GM18873 (cell line): ENCODE data around the gene BAIAP2.

Experiments
- ATAC-seq: cut with Tn5 transposase; IDR thresholded peaks from one replicate; pipeline ENCODE4 v1.9.1; 2021; ENCODE audit warnings: mild to moderate bottlenecking, moderate library complexity, moderate number of reproducible peaks; ENCODE audit not compliant: unreplicated experiment, low FRiP score

BAIAP2 gene

DNA sequence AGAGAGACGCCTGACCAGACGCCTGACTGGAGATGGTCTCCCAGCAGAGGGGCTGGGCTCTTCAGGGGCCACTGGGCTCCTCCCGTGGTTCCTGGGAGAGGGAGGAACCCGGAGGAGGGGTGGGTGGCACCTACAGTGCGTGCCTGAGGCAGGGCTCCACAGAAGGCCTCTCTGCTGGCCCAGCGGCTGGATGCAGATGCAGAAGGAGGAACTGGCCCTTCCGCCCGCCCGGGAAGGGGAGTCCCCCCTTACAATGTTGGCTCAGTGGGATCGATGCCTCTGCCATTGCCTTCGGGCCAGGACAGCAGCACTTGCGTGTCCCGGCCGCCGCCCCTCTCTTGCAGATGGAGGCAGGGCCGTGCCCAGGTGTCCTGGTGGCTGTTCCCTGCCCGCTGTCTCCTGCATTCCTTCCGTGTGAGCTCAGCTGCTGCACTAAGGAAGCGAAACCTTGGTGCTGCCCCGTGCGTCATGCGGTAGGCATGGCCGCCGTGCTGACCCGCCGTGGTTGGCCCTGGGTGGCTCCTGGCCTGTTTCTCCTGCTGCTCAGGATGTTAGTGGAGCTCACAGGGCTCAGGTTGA, 15.1 kb downstream of the BAIAP2 start:
- no peak for ATAC-seq

DNA sequence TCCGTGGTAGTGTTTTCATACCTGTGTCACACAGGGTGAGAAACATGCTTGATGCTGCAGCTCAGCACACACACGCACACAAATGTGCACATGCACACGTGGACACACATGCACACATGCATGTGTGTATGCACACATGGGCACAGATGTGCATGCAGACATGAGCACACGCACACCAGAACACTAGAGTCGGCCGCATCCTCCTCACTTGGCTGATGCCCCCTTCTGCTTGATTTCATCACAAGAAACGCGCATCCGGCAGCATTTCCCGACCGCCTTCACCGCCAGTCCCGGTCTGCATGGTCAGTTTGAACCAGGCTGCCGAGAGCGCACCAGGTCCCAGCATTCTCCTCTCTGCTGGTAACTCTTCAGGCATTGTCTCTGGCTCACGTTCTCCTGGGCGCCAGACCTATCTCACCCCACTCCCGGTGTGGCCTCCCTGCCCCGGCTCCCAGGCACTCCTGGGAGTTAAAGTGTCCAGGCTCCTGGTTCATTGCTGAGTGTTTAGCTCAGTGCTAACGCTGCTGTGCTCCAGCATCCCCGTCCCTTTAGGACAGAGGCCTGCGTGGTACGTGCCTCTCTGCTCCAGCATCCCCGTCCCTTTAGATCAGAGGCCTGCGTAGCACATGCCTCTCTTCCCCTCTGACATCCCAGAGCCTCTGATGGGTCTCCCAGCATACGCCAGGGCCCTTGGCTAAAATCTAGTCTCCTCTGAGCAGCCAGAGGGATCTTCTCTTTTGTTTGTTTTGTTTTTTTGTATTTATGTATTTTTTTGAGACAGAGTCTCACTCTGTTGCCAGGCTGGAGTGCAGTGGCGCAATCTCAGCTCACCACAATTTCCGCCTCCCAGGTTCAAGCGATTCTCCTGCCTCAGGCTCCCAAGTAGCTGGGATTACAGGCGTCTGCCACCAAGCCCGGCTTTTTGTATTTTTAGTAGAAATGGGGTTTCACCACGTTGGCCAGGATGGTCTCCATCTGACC, 16.0 kb downstream of the BAIAP2 start:
- no peak for ATAC-seq

DNA sequence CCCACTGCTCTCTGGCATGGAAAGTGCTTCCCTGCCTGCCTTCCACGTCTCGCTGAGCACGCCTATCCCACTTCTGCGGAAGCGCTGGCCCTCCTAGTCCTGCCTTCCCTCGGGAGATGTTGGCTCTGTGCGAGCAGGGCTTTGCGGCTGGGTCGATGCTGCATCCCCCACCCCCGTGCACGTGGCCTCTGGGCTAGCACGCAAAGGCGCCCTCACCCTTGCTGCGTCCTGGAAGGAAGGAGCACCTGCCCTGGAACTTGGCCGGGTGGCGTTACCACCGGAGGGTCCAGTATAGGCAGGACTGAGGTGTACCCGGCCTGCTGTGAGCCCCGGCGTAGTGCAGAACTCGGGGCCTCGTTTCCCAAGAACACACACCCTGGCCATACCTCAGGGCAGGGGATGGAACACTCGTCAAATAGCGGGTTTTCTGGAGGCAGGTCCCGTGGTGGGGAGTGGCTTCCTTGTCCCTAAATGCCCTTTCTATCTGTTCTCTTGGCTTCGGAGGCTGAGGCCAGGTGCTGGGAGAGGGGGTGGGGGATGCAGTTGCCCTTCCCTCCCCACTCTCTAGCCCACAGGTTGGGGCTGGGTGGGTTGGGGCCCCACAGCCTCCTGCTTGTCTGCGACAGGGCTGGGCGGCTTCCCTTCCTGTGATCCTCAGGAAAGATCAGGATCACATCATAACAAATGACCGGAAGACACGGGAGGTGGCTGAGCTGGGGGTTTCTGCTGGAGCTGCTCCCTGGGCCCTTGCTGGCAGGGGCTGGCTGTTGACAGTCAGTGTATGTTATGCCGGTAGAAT, 17.4 kb downstream of the BAIAP2 start:
- no peak for ATAC-seq

DNA sequence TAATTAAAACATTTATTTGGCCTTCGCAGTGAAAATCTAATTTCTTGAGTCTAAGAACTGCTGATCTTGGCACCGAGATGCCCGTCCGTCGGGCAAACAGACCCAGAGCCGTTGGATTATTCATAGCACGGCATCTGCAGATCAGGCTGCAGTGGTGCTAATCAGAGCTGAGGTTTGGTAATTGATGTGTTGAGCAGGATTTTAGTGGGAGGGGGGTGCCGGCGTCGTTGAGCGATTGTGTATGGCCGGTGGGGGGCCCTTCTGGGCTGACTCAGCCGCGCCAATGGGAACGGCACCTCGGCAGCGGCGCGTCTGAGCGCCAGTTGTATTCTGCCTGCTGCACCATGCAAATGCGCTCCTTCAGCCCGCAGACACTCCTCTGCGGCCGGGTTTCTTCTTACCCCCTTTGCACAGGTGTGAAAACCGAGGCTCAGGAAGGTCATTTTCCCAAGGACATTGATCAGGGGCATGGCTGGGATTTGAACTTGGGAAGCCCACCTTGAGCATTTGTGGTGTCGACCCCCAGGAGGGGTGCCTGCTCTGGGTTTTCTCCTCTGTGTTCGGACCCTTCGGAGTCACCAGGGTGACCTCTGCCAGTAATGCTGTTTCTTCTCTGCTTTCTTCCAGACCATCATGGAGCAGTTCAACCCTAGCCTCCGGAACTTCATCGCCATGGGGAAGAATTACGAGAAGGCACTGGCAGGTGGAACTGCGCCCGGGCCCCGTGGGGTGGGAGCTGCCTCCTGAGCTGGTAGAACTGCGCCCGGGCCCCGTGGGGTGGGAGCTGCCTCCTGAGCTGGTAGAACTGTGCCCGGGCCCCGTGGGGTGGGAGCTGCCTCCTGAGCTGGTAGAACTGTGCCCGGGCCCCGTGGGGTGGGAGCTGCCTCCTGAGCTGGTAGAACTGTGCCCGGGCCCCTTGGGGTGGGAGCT, 18.4 kb downstream of the BAIAP2 start:
- ATAC-seq: no peak

DNA sequence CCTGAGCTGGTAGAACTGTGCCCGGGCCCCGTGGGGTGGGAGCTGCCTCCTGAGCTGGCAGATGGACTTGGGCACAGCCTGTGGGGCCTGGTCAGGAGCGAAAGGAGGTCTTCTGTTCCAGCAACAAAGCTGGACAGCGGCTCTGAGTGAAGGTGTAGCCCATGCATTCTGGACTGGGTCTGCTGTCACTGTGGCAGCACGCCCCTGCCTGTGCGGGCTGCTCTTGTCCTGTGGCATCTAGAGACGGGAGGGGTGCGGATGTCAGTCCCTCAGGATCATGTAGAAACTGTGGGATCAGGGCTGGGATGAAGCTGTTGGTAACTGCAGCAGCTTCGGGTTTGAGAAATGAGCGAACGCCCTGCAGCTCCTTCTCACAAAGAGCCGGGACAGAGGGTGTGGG, 19.4 kb downstream of the BAIAP2 start:
- ATAC-seq: no peak

DNA sequence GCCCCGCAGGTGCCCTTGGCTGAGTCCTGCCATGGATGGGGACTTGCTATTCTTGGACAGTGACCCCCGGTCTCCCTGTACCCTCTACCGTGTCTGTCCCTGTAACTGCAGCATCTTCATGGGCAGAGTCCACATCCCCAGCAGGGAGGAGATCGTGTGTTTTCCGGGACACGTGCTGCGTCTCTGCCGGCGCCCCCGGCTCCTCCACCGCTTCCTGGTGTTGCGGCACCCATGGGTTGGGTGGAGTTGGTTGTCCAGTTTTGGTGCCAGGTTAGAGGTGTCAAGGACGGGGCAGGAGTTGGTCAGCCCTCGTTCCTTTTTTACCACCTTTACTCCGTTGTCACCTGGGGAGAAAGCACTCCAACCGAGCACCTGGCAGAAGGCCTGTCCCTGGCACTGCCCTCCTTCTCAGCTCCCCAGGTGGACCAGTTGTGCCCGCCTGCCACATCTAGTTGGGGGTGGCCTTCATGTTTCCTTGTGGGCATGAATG, 20.0 kb downstream of the BAIAP2 start:
- ATAC-seq: no peak

DNA sequence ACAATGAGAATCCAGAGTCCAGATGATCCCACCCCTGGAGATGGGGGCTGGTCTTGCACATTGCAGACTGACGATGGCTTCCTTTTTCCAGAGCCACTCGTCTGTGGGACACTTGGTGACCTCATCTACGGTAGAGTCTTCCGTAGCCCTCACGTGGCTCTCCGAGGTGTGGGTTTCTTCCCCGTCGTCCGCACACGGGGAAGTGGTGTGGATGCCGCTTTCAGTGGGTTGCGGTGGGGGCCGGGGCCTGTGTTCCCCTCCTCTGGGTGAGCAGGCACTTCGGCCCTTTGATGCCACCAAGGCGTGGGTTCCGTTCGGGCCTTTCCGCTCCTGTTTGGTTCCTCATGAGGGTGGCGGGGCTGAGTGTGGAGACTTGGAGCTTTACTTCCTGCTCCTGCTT, 21.4 kb downstream of the BAIAP2 start:
- no peak for ATAC-seq

DNA sequence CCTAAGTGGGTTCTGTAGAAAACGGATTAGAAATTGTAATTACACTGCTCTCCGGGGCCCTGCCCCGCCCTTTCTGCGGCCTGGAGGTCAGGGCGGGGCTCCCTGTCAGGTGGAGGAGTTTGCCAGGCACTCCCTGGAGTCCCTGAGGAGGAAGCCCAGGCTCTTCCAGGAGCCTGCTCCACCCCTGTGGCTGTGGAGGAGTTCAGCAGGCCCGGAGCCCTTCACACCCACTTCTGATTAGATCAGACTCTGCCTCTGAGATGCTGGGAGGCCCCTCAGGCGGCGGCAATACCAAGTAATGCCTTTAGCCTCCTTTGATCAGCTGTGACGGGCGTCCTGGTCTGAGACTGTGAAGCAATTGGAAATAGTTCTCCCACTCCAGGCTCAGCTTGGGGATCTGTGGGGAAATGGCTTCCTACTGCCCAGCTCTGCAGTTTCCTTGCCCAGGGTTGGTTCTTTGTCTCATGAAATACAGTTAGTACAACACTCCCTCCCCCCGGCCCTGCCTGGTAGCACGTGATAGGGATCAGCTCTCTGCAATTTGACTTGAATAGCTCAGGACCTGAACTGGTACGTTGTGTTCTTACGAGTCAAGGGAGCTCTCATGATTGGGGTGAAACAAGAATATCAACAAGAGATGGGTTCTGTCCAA, 22.3 kb downstream of the BAIAP2 start:
- ATAC-seq: no peak

DNA sequence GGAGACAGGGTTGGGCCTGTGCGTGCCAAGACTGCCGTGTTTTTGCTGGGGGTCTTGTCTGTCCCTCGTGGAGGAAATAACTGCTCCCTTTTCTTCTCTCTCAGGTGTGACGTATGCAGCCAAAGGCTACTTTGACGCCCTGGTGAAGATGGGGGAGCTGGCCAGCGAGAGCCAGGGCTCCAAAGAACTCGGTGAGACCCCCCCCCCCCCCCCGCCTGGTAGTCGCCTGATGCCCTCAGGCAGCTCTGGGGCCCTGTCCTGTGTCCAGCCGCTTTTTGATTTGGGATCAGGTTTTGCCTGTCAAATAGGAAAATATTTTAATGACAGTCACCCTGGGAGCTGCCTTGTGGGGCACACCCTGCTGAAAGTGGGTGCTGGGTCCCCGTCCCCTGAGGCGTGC, 22.8 kb downstream of the BAIAP2 start:
- ATAC-seq: no peak

DNA sequence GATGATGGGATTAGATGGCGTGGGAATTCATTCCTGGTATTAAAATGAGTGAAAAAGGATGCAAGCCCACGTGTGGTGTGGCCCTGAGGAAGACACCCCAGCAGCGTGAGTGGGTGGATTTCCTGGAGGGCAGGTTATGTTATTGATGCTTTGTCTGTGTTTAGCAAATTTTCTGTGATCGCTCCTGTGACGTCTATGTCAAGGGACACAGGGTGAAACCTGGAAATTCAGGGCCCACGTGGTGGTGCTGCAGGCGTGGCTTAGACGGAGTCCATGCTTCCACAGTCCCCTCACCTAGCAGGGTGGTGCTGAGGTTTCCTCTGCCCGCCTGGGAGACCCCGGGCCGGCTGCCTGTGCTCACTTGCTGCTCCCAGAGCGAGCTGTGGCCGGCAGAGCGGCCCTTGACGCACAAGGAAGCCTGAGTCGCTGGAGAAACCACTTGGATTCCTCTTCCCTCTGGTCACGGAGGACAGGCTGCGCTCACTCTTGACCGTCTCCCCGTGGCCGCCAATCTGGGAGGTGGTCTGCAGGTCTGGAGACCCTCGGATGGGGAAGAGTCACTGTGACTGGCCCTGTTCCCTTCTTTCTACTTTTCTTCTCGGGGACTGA, 23.4 kb downstream of the BAIAP2 start:
- no peak for ATAC-seq

DNA sequence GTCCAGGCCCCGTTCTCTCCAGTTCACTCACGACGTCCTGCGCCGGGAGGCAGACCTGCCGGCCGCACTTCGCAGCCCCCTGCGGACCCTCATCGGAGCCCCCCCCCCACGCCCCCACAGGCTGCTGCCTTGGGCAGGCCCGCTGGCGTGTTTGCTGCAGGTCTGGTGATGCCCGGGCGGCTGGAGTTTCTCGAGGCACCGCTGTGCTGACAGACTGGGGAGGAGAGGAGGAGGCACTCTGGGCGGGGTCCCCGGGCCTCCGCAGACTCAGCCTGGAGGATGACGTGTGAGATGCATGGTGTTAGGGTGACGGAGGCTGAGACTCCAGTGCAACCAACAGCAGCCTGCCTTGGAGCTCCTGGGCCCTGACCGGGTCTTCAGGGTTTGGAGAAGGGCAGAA, 24.1 kb downstream of the BAIAP2 start:
- no peak for ATAC-seq

DNA sequence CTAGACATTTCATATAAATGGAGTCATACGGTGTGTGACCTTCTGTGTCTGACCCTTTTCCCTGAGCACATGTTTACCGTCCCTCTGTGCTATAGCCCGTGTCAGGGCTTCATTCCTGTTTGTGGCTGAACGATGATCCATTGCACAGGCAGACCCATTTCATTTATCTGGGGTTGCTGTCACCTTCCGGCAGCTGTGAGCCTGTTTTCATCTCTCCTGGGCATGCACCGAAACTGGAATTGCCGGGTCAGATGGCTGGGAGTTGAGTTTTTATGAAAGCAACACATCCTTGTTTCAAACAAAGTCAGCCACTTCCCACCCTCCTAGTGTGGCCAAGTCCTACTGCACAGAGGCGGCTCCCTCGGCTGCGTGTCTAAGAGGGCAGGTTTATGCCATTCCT, 25.5 kb downstream of the BAIAP2 start:
- ATAC-seq: no peak

DNA sequence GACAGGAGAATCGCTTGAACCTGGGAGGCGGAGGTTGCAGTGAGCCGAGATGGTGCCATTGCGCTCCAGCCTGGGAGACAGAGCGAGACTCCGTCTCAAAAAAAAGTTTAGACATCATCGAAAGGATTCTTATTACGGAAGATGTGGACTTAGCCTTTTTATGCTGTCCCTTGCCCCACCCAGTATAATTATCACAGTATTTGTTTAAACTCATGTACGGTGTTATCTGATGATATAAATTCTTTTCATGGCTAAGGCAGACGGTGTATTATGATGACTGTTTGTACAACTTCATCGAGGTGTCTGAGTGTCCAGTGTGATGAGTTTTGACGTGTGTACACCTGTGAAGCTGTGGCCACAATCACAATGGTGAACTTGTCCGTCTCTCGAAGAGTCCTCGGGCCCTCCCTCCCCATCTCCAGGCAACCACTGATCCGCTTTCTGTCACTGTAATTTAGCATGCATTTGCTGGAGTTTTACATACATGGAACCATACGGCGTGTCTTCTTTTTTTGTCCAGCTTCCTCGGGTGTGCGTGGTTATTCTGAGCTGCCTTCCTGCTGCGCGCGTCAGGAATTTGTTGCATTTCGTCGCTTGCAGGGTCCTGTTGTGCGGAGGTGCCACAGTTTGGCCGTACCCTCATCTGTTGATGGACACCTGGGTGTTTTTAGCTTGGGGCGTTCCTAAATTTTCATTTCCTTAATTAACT, 26.2 kb downstream of the BAIAP2 start:
- ATAC-seq: no peak

DNA sequence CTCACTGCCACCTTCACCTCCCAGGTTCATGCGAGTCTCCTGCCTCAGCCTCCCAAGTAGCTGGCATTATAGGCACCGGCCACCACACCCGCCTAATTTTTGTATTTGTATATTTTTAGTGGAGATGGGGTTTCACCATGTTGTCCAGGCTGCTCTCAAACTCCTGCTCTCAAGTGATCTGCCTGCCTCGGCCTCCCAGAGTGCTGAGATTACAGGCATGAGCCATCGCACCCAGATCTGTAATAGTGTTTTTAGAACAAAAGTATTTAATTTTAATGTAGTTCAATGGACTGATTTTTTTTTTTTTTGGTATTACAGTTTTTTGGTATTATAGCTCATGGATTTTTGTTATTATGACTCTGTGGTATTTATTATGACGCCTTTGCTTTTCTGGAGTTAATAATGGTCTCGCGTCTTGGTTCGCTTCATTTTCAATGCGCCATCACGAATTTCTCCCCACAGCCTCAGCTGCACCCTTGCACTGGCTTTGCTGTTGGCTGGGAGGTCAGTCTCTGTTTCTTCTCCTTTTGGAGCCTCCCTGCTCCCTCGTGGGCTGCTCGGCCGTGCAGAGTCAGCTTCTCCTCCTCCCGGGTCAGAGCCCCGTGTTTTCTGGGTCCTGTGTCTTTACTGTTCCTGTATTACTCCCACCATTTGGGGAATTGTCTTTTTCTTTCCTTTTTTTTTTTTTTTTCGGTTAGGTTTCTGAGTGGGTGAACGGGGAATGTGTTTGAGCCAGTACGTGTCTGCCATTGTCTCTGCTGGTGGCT, 27.2 kb downstream of the BAIAP2 start:
- ATAC-seq: no peak

DNA sequence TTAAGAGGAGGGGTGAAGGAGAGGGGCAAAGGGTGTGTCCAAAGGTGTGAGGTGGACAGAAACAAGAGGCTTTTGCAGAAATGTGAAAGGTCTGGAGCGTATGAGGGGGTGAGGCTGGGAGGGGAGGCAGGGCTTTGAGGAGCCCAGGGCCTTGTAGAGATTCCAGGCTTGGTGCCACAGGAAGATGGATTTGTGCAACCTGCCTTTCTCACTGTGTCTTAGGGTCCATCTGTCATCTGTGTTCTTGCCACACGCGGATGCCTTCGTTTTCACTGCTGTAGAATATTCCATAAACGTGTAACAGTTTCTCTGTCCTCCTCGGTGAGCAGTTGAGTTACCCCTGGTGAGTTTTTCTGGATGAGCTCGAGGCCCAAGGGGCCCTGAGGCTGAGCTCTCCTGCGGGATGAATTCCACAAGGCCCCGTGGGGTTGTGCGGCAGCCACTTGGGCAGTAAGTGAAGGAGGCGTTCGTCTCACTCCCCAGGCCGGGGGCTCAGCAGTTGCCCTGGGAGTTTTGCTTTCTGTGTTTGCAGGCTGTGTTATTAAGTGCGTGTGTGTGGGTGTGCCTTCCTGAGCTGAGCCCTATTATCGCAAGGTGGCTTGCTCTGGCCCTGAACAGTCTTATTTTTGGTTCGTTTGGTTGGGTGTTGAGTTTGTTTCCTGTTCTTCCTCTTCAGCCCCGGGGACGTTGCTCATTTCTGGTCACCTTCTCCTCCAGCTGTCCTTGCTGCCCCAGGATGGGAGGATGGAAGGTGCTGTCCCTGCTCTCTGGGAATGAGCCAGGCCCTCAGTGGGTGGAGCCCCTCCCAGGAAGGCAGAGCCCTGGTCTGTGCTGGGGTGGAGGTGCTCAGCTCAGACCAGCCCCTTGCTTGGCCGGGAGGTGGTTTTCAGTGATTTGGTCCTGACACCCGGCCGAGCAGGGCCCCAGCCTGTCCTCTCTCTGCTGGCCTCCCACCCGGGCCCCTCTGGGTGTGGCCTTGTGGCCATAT, 28.4 kb downstream of the BAIAP2 start:
- no peak for ATAC-seq

DNA sequence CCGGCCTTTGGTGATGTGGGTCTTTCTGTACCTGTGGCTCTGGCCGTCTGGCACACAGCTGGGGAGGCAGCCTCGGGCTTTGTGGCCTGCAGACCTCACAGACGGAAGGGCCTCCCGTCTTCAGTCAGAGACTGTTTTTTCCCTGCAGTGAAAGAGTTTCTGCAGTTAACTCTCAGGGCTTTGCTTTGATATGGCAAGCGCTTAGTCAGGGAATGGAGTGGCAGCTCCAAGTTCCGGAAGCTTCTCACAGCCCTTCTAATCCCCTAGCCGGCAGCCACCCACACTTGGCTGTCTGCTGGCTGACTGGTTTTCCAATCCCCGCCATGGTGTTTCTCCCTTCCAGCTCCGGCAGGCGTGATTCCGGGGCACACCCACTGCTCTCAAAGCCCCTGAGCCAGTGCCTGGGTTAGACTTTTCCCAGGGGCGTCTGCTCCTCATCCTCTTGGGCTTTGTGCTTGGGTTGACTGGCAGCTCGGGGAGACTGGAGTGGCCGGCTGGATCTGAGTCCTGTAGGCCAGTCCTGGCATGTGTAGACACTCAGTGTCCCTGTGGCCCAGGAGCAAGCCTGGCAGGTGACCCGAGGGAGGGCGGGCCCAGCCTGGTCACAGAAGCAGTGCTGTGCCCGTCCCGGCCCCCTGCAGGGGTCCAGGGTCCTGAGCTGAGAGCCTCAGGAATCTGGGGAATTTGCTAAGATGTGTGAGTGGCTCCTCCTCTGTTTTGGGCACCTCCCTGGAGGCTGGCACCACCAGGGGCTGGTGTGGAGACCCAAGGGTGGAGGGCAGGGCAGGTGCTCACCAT, 29.9 kb downstream of the BAIAP2 start:
- no peak for ATAC-seq
